HG03139 (cell line): ENCODE measurements around the gene GNAQ.
"Not testable (repeated sequence)": the region's sequence is repeated elsewhere in the genome, so short reads cannot be mapped to it uniquely, and the experiment has no call there.

ENCODE experiments used
- ATAC-seq: cut with Tn5 transposase; IDR thresholded peaks from one replicate; pipeline ENCODE4 v1.9.1; 2021; ENCODE audit not compliant: unreplicated experiment

Gene GNAQ

DNA sequence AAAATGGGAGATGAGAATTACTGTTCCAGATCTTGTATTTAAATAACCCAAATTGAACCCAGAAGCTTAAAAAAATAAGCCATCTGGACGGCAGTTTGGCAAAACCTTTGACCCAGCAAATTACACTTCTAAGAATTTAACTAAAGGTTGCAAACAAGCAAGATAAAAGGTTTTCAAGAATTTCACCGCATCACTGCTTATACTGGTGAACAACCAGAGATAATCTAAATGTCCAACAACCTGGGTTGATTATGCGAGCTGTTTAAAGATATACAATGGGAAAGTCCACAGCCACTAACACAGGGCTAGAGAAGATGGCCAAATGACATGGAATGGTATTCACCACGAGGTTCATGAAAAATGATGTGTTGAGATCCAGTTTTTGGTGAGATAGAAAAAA, 149.3 kb downstream of the GNAQ start:
- no peak for ATAC-seq

DNA sequence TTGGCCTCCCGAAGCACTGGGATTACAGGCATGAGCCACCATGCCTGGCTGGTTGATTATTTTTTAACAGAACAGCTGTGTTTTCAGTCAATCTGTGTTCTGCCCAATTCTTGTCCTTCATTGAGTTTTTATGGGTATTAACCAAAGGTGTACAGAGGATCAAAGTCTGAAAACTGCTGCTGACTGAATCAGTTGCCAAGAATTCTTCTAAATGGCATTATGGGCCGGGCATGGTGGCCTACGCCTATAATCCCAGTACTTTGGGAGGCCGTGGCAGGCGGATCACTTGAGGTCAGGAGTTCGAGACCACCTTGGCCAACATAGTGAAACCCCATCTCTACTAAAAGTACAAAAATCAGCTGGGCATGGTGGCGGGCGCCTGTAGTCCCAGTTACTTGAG, 150.0 kb downstream of the GNAQ start:
- not testable (repeated sequence) for ATAC-seq

DNA sequence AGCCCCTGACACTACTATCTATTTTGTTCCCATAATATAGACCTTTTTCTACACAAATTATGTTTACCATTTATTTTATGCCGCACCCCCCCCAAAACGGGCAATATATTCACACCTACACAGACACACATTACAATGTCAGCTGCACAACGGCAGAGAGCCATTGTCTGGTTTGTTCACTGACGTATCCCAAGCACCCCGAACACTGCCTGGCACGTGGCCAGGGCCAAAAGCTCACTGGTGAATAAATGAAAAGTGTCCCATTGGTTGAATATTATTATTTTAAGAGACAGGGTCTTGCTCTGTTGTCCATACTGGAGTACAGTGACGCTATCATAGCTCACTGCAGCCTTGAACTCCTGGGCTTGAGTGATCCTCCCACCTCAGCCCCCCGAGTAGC, 150.5 kb downstream of the GNAQ start:
- no peak for ATAC-seq

DNA sequence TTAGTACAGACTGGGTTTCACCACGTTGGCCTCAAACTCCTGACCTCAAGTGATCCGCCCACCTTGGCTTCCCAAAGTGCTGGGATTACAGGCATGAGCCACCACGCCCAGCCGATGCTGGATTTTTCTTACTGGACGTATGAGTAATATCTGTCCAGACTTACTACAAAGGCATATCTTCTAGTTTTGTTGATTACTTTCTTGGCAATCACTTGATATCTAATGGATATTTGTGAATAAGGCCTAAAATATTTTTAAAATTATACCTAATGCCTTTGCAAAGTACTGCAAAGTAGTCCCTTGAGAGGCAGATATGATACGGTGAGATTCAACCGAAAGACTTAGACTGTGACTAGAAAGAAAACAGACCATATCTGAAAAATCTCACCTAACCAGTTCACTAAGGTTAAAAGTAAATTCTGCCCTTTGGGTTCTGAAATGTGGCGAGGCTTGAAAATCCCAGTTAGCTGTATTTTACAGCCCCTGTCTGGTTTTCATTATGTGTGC, 152.1 kb downstream of the GNAQ start:
- no peak for ATAC-seq

DNA sequence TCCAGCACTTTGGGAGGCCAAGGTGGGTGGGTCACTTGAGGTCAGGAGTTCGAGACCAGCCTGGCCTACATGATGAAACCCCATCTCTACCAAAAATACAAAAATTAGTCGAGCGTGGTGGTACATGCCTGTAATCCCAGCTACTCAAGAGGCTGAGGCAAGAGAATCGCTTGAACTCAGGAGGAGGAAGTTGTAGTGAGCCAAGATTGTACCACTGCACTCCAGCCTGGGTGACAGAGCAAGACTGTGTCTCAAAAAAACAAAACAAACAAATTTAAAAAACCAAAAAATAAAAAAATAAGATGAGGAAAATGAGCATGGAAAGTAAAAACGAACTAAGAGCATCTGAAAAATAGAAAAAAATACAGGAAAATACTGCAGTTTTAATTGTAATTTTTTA, 152.8 kb downstream of the GNAQ start:
- not testable (repeated sequence) for ATAC-seq

DNA sequence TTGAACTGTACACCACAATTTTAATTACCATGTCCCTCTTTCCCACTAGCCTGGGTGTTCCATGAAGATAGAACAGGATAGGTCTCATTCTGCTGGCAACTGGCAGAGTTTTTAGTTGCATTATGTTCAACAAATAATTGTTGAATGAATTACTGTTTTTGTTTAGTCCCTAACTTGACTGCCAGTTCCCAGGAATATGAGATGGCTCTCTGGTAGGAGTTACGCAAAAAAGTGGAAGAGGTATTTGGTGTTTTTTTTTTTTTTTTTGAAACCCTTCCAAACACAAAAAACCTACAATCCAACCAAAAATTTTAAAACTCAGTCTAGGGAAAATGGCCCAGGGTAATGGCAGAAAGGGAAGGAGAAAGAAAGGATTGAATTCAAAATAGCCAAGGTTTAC, 153.6 kb downstream of the GNAQ start:
- ATAC-seq = no peak

DNA sequence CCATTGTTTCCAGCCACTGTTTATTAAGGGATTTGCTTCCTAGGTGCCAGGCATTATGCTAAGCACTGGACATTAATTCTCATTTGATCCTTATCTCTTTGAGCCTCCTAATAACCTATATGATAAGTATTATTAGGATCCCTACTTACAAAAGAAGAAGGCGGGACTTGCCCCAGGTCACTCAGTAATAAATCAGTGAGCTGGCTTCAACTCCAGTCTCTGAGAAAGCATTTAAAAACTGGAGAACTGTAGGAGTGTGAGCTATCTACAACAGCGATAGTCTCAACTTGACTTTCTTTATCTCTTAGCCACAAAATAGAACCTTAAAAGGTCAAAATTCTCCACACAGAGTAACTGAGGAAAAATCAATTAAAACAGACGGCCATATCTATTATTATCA, 155.0 kb downstream of the GNAQ start:
- no peak for ATAC-seq

DNA sequence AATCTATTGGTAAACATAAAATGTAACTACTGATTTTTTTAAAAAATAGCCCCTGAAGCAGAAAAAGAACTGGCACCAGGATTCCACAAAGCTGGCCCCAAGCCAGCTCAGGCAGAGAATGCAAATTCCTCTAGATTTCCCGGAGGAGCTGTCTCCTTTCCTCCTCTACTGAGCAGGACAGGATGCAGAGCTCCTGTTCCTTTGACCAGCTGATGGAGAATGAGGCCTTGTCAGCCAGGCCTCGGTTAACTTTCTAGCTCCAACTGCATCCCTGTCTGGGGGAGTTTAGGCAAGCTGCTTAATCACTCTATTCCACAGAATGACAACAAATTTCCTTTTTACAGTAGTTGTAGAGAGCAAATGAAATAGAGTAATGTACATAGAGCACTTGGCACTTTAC, 155.5 kb downstream of the GNAQ start:
- ATAC-seq = no peak

DNA sequence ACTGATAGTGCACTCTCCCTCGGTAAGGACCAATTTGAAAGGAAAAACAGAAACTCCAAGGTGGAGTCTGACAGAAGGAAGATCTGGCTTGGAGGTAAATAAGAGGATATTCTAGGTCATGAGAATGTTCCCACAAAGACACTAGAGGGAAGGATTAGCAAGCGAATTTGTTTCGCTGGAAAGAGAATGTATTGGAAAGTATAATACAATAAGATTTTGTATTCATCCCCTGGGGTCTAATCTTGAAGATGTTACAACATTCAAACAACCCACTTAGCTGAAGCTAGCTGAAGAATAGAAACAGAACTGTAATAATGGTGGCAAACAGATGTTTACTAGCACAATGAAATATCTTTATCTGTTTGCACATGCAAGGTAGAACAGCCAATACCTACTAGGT, 158.7 kb downstream of the GNAQ start:
- ATAC-seq = no peak

DNA sequence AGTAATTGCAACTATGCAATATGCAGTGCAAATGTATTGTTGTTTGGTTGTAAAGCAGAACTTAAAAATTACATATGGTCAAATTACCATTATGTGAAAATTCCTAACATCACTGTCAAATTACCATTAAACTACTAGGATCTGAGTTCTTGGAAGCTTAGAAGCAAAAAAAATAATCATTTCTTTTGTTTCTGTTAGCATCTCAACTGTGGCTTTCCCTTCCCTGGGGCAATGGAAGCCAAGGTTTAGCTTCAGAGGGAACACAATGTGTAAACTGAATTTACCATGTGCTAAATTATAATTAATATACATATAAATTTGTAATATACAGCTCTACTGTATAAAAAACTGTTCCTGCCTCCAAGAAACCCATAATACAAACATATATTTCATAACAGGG, 159.4 kb downstream of the GNAQ start:
- ATAC-seq = no peak

DNA sequence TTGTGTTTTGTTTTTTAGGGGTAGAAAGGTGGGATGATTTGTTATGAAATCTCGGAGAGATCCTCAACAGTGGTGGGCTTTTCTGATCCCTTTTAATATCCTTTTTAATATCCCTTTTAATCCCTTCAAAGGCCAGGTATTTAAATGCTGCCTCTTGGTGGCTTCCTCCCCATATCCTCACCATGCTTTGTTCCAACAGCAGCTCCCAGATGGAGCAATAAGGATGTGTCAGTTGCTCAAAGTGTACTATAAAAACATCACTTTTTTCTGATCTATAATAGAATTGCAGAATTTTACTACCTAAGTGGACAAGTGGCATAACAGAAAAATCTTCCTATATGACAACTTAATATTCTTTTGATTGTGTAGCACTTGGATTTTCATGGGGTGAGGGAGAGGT, 160.1 kb downstream of the GNAQ start:
- ATAC-seq = no peak

DNA sequence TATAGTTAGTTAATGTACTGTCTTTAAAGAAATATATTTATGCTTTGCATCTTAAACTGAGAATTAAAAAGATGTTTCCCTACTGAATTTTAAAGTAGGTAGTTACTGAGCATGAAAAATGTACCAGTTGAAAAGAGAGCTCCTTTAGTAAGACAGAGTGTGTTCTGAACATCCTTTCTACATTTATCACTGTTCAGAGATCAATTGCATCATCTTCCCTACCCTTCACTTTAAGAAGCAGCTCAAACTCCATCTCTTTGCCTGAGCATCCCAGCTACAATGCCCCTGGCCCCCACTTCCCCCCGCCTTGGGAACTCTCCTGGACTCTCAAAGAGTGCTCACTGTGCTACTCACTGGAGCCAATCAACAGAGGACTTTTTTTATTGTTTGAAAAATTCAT, 164.7 kb downstream of the GNAQ start:
- no peak for ATAC-seq

DNA sequence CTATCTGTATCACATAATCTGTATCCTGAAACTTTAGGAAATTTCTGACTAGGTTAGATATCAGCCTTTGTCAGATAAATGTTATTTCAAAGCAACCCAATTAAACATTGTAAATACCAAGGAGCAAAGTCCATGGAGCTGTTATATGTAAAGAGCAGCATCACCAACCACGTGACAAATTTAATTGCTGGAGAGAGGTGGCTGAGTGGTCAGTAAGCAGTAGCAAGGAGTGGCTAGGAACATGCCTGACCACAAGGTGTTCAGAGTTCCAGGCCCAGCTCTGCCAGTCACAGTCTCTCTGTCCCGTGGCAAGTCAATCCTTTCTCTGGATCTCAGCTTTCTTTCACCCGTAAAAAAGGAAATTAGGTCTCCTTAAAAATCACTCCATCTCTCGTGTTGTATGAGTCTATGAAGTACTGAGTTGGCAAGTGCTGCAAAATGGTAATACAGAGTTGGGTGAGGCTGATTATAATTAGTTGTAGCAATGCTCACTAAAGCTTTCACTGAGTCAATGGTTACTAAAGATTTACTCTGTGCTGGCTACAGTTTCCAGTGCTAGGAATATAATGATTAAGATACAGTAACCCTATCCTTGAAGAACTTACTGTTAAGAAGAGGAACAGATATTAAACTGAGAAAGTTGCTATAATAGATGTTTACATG, 166.1 kb downstream of the GNAQ start:
- no peak for ATAC-seq

DNA sequence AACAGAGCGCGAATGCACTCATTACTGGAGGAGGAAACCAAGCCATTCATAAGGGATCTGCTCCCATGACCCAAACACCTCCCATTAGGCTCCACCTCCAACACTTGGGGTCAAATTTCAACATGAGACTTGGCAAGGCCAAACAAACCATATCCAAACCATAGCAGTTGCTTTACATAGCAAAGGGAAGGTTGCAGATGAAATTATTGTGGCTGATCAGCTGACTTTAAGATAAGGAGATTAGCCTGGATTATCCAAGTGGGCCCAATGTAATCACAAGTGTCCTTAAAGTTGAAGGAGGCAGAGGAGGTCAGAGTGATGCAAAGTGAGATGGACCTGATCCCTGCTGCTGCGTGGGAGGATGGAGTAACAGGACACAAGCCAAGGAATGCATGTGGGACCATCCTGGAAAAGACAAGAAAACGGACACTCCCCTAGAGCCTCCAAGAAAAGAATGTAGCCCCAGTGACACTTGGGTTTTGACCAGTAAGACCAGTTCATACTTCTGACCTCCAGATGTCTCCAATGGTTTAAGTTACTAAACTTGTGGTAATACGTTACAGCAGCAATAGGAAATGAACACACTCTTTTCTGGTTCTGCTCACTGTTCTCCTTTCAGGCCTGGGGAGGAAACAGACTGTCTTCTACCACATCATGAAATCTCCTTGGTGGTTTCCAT, 167.3 kb downstream of the GNAQ start:
- no peak for ATAC-seq

DNA sequence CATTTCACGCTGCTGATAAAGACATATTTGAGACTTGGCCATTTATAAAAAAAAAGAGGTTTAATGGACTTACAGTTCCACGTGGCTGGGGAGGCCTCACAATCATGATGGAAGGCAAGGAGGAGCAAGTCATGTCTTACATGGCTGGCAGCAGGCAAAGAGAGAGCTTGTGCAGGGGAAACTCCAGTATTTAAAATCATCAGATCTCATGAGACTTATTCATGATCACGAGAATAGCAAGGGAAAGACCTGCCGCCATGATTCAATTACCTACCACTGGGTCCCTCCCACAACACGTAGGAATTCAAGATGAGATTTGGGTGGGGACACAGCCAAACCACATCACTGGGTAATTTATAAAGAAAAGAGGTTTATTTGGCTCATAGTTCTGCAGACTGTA, 168.0 kb downstream of the GNAQ start:
- ATAC-seq = not testable (repeated sequence)

DNA sequence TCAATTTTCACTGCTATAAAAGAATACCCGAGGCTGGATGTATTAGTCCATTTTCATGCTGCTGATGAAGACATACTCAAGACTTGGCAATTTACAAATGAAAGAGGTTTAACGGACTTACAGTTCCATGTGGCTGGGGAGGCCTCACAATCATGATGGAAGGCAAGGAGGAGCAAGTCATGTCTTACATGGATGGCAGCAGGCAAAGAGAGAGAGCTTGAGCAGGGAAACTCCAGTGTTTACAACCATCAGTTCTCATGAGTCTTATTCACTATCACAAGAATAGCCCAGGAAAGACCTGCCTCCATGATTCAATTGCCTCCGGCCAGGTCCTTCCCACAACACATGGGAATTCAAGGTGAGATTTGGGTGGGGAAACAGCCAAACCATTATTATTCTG, 170.7 kb downstream of the GNAQ start:
- ATAC-seq = not testable (repeated sequence)

DNA sequence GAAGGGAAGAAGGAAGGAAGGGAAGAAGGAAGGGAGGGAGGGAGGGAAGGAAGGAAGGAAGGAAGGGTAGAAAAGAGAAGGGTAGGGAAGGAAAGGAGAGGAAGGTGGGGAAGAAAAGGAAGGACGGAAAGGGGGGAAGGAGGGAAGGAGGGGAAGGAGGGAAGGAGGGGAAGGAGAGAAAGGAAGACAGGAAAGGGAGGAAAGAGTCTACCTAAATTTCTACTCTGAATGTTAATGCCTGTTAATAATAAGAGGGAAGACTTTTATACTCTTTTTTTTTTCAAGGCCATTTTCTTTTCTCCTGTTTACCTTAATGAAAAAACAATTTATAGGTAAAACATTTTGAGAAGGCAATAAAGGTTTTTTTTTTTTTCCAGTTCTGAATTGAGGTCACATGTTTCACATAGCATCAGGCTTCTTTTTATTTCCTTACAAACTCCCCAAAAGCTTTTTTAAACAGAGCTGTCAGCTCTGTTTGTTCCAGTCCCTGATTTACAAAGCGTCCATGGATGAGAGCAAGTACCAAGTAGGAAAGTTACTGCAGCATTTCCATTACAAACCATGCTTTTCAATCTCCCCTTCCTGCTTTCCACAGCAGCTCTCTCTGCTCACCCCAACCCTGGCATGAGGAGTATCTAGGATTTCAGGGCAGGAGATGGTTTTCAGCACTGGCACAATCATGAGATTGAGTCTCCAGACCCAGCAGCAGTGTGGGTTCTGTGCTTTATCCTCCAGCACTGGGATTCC, 173.9 kb downstream of the GNAQ start:
- no peak for ATAC-seq

DNA sequence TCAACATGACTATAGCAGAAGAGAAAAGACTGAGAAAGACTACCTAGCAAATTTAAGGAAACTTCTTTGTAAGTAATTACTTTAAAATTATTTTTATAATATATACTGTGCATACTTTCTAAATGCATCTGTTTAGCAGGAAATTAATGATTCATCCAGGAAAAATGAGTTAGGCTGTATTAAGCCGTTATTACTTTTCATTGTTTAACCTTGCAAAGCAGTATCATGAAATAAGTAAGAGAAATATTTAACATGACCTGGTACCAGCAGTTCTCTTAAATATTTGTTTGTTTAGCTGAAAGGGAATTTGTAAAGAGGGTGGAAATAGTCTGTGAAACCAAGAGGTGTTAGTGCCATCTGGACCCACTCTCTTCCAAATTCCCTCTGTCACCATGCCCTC, 175.0 kb downstream of the GNAQ start:
- ATAC-seq = no peak

DNA sequence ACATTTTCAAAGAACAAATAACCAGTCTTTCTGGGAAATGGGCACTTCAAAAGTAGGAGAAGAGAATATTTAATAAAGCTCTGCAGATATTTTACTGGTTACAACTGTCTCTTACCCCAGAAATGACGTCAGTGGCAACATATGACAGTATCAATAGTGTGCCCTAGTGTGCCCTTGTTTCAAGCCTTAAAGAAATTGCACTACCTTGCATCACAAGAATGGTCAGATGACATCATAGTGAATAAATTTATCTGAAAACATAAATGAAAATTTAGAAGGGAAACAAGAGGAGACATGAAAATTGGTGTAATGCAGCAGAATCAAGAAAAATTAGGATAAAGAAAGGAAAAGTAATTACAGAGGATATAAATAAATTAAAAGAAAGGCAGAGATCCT, 176.7 kb downstream of the GNAQ start:
- ATAC-seq = no peak

DNA sequence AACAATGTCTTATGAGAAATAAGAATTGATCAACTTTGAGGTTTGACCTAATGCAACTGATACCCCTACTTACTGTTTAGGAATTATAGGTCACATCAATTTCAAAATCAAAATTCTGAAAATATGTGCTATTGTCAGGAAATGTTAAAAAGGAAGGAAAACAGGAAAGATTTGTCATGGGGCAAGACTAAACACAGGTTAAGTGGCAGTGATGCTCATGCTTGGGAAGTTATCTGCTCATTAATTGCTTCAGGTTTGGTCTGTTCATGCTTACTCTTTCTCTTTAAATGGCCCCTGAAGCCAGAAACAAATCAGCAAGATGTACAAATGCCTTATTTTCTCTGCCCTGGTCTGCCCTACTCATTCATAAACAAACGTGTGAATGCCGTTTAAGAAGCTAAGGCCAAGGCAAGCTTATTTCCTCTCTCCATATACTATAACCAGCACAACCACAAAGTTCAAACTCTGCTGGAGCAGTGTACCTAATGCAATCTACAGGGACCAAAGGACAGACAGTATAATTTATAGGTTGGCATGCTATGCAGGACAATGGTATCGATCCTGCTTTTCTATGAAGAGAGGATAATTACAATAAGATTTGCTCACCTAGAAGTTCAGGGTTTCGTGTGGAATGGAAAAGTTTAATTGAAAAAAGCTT, 177.2 kb downstream of the GNAQ start:
- no peak for ATAC-seq

DNA sequence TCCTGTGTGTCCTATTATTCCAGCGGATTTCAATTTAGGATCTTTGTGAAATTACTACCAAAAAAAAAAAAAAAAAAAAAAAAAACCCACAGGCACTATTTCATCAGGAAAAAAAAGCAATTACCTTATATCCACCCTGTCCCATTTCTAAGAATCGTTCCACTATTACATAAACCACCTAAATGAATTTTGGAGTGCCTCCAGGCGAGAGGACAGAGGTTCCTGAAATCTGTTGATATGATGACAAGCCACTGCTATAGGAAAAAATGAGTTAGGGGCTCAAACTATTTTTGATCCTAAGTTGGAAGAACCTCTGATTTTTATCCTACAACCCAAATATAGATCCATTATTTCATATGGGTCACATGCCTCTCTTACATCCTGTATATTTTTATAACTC, 177.9 kb downstream of the GNAQ start:
- ATAC-seq = no peak
